ENCODE results near the gene HEXIM2. TPM values are rescaled to one million over a fixed set of nuclear protein-coding genes. Genes with fewer than 3 reads are reported as not detected.

HEXIM2 gene
- total and polyA plus RNA-seq, 2 experiments from 2014 or later: 17.6 to 22.3 TPM

GRCh38 chr17:45129426-45129939 lies 32.2 kb upstream of the HEXIM2 start:
- no peaks in the 10 kb centered on the region for H3K9me3 ChIP-seq (ENCODE audit: low read depth)
- no peak for TF ChIP-seq CTCF (IDR thresholded peaks at IDR 0.05; ENCODE audit: low read depth, low read length)
- peak in 1 of 2 donors; percentile 36 for DNase-seq (ENCODE audit: low read depth in 1 of 2, low spot score in 1 of 2)
- peaks cover 14% of the 10 kb centered on the region for H3K4me1 ChIP-seq (ENCODE audit: low read depth)
- H3K36me3 ChIP-seq: no peaks in the 10 kb centered on the region
- H3K27ac ChIP-seq: no peak overlapping the region
- no peak overlapping the region for H3K4me3 ChIP-seq
- no peaks in the 10 kb centered on the region for H3K27me3 ChIP-seq

- TF ChIP-seq CTCF (IDR thresholded peaks at IDR 0.05; ENCODE audit: low read depth, low read length): no peak
- Histone ChIP-seq H3K36me3 (no peaks in the 10 kb centered on the region), H3K4me1 (ENCODE audit: low read depth) (peaks cover 14% of the 10 kb centered on the region), H3K27me3 (no peaks in the 10 kb centered on the region), H3K27ac (no peak overlapping the region), H3K9me3 (ENCODE audit: low read depth) (no peaks in the 10 kb centered on the region), H3K4me3 (no peak overlapping the region)
- DNase-seq (ENCODE audit: low read depth in 1 of 2, low spot score in 1 of 2): peak in 1 of 2 donors; percentile 30
Observed at GRCh38 chr17:45129940-45130680, 31.6 kb upstream of the HEXIM2 start.

DNA sequence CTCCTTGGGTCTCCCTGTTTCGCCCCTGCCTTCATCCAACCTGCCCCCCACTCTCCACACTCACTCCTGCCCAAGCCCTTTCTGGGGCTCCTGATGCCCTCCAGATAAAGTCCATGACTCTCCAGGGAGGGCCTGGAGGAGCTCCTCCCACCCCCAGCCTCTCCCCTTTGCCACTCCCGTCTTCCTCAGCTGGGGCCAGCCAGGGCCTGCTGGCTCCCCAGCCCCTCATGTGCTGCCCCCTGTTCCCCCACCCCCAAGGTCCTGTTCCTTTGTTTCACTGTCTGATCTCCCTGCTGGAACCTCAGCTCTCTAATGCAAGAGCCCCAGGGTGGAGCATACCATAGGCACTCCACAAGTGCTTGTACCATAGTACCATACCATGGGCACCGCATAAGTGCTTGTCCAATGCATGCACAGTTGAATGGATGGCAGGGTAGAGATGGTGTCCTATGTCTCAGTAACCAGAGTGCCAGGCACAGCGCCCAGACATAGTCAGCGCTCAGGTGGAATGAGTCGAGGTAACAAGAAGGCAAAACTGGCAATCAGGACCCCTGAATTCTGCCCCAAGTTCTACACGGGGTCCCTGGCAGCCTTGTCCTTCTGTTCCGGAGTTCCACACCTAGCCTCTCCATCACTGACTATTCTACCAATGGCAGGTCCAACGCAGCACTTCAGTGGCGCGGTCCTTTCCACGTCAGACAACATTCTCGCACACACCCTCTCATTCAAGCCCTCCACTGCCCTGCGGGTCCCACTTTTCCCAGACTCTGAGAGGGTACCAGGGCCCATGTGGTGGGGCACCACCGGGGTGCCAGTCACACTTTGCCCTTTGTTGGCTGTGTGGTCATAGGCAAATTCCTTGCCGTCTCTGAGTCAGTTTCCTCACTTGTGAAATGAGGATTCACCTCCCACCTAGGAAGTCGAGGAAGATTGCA lies 30.7 kb upstream of the HEXIM2 start:
- Histone ChIP-seq H3K9me3 (ENCODE audit: low read depth) (no peaks in the 10 kb centered on the region), H3K27me3 (no peaks in the 10 kb centered on the region), H3K4me3 (no peak overlapping the region), H3K36me3 (no peaks in the 10 kb centered on the region), H3K4me1 (ENCODE audit: low read depth) (peaks cover 17% of the 10 kb centered on the region), H3K27ac (no peak overlapping the region)
- DNase-seq (ENCODE audit: low read depth in 1 of 2, low spot score in 1 of 2): no peak
- TF ChIP-seq CTCF (IDR thresholded peaks at IDR 0.05; ENCODE audit: low read depth, low read length): no peak

DNA sequence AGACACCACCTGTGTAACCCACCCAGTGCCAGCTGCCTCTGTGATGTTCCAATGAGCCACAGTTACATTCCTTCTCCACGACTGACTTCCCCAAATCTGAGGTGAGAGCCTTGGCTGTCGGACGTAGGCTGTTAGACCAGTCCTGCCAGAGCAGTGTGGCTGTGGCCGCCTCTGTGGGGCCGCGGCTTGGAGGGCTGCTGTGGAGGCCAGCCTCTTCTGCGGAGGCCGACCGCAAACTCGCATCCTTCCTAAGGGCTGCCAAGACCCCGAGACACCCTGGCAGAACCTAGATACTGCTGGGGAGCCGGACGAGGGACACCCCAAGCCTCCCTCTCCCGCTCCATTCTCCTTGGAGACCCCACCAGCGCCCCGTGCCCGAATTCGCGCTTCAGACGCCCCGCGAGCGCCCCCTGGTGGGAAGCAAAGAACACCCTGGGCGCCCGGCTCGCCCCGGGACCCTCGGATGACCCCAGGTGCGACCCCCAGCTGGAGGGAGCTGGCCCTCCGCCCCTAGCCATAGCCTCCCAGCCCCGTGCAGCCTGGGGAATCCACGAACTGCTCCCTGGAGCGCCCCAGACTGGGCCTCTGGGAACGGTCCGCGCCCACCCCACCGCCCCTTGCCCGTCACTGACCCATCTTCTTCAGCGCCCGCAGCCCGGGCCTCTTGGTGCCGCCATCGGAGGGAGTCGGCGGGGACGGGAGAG lies 29.9 kb upstream of the HEXIM2 start:
- TF ChIP-seq CTCF (IDR thresholded peaks at IDR 0.05; ENCODE audit: low read depth, low read length): peak; percentile 85
- Histone ChIP-seq H3K4me1 (ENCODE audit: low read depth) (peaks cover 22% of the 10 kb centered on the region), H3K4me3 (peak overlapping the region; percentile 65), H3K27ac (peak overlapping the region; percentile 91), H3K9me3 (ENCODE audit: low read depth) (no peaks in the 10 kb centered on the region), H3K27me3 (no peaks in the 10 kb centered on the region), H3K36me3 (no peaks in the 10 kb centered on the region)
- DNase-seq (ENCODE audit: low read depth in 1 of 2, low spot score in 1 of 2): peak; percentile 40 to 73

- Histone ChIP-seq H3K4me1 (ENCODE audit: low read depth) (peaks cover 18% of the 10 kb centered on the region), H3K36me3 (no peaks in the 10 kb centered on the region), H3K27me3 (no peaks in the 10 kb centered on the region), H3K9me3 (ENCODE audit: low read depth) (no peaks in the 10 kb centered on the region), H3K27ac (peak within 1 kb of the TSS; percentile 91), H3K4me3 (peak within 1 kb of the TSS; percentile 65)
- DNase-seq (ENCODE audit: low read depth in 1 of 2, low spot score in 1 of 2): no peak
- TF ChIP-seq CTCF (IDR thresholded peaks at IDR 0.05; ENCODE audit: low read depth, low read length): no peak
Observed at GRCh38 chr17:45132320-45132571, 29.4 kb upstream of the HEXIM2 start, which contains the start of gene PLCD3. Gene PLCD3 (minus strand): TSS chr17:45132515. CDS start chr17:45132410, 105 bp downstream.

Measured in cardiac muscle cell (in vitro differentiated cells and primary cell).